SH-SY5Y (cell line): ENCODE data around the gene C2CD3.

Experiments used
- GATA2 ChIP-seq: IDR thresholded peaks from 2 replicates; pipeline ENCODE4 v1.6.1; 2011; ENCODE audit warnings: mild to moderate bottlenecking, low read depth, low read length
- GATA3 ChIP-seq: IDR thresholded peaks from 2 replicates; pipeline ENCODE4 v1.6.1; 2011; ENCODE audit warnings: low read depth, mild to moderate bottlenecking, low read length, moderate library complexity

The C2CD3 gene

DNA sequence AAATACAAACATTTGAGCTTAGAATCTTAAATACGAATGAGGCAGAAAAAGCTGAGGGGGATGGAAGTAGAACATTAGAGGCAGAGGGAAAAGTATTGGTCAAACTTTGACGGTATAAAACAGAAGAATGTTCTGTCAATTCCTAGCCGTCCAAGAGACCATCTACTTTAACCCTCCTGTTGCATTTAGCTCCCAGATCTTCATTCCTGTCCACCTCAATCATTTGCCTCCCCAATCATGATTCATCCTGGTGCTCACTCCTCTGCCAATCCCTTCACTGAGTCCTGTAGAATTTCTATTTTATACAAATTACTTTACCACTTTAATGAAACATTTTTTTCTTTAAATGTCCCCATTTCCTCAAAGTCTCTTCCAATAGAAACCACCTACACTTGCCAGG, 28.2 kb downstream of the C2CD3 start:
- TF ChIP-seq GATA2: no peak
- TF ChIP-seq GATA3: no peak

DNA sequence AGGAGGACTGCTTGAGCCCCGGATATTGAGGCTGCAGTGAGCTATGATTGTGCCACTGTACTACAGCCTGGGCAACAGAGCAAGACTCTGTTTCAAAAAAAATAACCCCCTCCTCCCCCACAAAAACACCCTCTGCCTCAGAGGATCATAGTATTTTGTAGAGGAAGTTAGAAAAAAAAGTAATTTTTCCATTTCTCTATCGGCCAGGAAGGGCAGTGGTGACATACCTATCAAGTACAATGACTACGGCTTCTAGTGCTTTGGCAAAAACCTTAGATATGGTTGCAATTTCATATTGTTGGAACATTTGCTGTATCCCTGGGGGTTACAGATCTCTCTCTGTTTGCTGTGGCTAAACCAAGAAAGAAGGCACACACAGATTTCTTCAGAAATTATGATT, 28.9 kb downstream of the C2CD3 start:
- TF ChIP-seq GATA3 (no peak), GATA2 (no peak)

DNA sequence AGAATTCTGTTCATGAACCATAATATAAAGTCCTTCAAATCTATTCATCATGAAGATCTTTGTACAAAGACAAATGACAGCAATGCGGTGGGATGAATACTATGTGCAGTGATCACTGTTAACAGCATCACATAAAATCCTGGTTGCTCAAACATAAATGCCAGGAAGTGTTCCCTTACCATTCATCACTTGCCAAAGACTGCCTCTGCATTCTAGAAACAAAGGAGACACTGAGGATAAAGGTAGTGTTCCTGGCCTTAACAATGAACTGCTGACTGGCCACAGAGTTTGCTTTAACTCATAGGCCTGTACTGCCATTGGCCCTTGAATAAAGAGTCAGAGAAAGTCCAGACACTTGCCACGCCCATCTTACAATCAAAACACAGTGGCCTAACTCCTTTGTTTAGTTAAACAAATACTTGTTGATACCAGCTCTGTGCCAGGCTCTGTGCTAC, 29.5 kb downstream of the C2CD3 start:
- TF ChIP-seq GATA3 (no peak), GATA2 (no peak)

DNA sequence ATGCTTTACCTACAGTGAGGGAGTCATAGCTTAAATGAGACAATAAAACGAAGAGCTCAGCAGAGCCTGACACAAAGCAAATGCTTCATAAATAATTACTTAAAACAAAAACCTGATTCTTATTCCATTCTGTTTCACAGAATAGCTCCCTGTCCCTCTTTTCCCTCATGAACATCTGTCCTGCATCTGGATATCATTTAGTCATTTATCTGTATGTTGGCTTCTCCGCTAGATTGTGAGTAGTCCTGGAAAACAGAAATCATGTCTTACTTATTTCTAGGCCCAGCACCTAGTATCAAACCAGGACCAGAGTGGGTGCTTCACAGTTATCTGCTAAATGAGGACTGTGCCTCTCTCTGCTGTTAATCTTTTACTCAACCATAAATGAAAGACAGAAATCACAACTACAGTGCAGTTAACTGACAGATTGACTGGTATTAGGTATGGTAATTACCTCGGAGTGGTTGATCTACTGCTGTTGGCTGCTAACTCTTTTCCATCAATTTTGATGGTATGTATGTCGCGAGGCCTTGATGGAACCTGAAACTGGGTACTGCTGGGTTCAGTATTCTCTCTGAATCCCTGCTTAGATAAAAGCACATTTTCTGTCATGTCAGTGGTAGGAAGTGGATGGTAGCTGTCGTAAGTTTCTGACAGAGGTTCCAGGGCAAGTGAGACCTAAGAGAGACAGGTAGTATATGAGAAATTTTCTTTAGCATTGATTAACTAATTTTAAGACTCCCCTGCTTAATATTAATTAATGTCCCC, 31.5 kb downstream of the C2CD3 start:
- TF ChIP-seq GATA3: no peak
- no peak for TF ChIP-seq GATA2

DNA sequence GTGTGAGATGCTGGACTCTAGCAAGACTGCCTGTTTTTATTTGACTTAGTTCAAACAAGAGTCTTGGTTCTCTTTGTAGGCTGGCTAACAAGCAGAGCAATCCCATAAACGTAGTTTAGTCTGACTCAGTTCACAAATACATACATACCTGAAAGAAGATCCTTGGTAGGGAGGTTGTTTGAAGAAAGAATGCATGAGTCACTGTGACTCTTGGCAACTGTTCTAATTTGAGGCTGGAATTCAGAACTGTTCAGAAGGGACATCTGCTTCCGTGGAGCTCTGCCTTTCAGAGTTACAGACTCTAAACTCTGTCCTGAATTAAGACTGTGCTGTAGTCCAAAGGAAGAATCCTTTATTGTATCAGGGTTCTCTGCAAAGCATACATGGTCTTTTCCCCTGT, 32.2 kb downstream of the C2CD3 start:
- TF ChIP-seq GATA3 (no peak), GATA2 (no peak)

DNA sequence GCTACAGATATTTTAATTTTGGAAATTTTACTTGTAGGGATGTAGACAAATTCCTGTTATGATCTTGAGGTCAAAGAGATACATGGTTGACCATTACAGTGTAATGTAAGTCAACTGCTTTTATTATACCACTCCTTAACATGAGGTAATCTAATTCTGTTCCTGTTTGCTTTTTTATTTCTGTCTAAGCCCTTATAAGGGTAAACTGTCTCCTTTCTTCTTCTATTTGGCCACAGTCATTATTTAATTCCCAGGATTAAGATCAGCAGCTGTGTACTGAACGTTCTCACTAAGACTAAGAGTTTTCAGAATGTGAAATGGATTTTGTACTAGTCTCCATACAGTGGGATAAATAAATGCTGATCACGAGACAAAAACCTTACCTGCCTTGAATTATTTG, 32.8 kb downstream of the C2CD3 start:
- TF ChIP-seq GATA2 (no peak), GATA3 (no peak)

DNA sequence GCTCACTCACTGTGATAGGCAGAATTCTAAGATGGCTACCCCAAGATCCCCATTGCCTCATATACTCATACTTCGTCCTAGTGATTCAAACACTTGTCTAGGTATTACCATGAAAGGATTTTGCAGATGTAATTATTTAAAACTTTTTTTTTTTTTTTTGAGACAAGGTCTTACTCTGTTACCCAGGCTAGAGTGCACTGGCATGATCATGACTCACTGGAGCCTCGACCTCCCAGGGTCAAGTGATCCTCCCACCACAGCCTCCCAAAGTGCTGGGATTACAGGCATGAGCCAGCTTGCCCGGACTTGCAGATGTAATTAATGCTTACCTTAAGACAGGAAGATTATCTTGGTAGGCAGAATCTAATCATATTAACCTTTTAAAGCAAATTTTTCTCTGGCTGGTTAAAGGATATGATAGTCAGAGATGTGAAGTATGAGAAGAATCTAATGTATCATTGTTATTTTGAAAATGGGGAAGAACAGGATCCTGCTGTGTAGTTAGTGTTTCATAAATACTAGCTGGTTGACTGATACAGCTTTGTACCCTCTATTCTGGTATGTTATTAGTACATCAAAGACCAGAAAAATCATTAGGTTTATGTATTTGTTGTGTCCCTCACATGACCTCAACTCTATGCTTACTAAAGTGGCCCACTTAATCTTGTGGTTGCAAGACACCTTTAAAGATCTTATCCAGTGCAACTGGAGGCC, 35.5 kb downstream of the C2CD3 start:
- no peak for TF ChIP-seq GATA3
- no peak for TF ChIP-seq GATA2

DNA sequence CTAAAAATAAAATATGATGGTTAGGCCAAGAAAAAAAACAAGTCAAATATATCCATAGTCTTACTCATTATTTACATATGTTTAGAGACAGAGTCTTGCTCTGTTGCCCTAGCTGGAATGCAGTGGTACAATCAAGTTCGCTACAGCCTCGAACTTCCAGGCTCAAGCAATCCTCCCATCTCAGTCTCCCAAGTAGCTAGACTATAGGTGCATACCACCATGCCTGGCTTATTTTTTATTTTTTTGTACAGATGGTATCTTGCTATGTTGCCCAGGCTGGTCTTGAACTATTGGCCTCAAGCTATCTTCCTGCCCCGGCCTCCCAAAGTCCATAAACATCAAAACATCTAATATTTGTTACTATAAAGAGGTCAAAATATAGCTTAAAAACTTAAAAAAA, 36.1 kb downstream of the C2CD3 start:
- TF ChIP-seq GATA3: no peak
- TF ChIP-seq GATA2: no peak

DNA sequence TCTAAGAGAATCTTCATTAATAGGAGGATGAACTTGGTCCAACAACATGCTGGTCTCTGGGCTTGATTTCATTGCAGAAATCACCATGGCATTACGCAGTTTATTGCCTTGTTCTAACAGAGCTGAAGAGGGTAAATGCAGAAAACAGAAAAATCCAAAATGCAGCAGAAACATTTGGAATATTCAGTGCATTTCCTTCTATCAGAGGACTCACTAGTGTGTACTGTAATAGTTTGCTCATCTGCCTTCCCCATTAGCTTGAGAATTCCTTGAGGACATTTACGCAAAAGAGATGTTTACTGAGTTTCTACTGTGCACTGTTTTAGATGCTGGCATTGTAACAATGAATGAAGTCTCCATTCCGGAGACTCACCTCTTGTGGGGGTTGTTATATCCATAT, 37.4 kb downstream of the C2CD3 start:
- TF ChIP-seq GATA3 (no peak), GATA2 (no peak)

DNA sequence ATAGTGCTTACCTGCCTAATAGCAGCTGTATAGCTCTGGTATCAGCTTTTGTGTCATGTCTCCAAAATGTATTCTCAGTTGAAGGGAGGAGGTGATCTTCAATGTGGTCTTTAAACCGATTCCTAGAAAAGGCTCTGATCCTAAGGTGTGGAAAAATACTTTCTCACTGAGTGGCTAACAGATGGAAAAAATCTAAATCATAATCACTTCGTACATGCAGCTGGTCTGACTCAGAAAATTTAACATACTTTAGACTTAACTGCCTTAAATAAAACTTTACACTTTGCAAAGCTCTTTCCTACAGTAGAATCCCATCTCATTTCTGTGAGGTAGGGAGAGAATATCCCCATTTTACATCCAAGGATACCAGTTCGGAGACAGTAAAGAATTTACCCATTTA, 38.0 kb downstream of the C2CD3 start:
- TF ChIP-seq GATA2 (no peak), GATA3 (no peak)

DNA sequence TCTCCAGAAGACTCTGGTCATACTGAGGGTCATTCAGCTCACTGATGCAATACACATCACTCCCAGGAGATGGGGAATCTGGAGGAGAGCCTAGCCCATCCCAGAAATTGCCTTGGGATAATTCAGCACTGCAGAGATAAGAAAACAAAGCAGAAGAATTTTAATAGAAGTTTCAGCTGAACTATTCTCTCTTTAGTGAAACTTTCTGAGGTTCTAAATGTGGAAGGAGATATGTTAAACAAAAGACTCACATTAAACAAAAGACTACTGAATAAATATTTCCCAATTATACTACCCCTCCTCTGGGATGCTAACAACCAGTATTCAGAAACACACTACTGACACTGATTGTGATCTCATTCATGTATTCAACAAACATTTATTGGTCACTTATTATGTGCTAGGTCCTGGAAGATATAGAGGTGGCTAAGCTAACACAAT, 47.8 kb downstream of the C2CD3 start:
- TF ChIP-seq GATA2 (no peak), GATA3 (no peak)

DNA sequence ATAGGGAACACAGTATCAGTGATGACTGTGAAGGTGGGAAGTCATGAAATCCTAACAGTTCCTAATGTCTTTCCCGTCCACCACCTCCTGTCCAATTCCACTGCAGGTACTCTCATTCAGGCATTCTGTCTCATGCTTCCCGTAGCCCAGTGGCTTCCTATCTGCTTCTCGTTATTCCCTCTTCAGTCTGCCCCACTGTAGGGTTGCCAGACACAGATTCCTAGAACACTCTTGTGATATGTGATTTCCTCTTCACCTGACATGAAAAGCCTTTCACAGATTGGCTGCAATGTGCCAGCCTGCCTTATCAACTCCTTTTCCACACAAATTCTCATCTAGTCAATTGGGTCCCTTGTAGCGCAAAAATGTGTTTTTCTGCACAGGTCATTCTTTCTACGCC, 49.0 kb downstream of the C2CD3 start:
- TF ChIP-seq GATA2: no peak
- no peak for TF ChIP-seq GATA3

DNA sequence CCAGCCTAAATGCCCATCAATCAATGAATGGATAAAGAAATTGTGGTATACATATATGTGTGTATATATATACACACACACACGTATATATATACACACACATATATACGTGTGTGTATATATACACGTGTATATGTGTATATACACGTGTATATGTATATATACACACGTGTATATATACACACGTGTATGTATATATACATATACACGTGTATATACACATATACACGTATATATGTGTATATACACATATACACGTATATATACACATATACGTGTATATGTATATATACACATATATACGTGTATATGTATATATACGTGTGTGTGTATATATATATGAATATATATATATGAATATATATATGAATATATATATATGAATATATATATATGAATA, 54.1 kb downstream of the C2CD3 start:
- TF ChIP-seq GATA2 (no peak), GATA3 (no peak)

DNA sequence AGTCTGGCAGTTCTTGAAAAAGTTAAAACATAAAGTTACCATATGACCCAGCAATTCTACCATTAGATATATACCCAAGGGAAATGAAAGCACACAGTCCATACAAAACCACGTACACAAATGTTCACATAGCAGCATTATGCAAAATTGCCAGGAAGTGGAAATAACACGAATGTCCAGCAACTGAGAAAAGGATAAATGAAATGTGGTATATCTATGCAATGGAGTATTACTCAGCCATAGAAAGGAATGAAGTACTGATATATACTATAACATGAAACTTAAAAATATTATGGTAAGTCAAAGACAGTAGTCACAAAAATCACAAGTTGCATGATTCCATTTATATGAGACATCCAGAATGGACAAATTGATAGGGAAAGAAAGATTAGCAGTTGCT, 57.9 kb downstream of the C2CD3 start:
- no peak for TF ChIP-seq GATA2
- no peak for TF ChIP-seq GATA3

DNA sequence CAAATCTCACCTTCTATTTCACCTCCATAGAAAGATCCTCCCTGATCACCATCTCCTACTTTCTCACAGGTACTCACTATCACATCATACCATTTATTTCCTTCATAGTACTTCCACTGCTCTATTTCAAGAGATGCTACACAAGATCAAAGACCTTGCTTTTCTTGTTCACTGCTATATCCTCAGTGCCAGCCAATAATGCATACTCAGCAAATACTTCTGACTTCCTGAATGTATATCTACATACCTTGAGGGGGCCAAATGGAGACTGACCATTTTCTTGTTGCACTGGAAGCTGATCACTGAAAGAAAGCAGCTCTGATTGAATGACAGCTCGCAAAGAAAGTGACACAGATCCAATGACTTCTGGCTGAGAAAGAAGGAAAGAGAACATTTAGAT, 64.7 kb downstream of the C2CD3 start:
- no peak for TF ChIP-seq GATA3
- no peak for TF ChIP-seq GATA2

DNA sequence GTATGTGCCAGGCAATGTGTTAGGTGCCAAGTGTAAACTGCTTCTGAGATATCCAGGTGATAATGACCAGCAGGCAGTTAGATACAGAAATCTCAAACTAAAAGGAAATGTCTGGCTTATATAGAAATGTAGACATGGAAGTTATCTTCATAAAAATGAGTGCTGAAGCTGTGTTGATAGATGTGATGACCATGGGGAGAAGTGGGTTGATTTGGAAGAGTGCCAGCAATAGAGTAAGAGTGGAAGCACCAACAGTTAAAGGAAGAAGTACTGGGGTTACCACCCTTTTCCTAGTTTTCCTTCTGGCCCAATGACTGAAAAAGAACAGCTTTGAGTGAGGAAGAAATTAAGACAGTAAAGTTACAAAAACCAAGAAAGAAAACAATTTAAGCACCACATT, 68.5 kb downstream of the C2CD3 start:
- TF ChIP-seq GATA3 (no peak), GATA2 (no peak)

DNA sequence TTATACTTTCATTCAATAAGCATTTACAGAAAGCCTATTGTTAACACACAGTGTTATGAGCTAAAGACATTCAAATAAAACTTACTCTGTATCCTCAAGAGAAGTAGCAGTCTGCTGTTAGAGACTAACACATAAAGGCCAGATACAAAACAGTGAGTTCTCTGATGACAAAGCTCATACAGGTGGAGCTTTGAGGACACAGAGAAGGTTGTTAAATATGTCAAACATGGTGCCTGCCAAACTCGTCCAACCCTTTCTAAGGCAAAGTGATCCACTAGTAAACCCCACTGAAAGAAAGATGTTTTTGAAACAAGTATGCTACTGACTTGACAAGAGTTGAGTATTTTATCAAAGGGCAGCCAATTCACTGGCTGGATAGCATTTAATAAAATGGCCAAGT, 70.1 kb downstream of the C2CD3 start:
- TF ChIP-seq GATA2: no peak
- TF ChIP-seq GATA3: no peak

DNA sequence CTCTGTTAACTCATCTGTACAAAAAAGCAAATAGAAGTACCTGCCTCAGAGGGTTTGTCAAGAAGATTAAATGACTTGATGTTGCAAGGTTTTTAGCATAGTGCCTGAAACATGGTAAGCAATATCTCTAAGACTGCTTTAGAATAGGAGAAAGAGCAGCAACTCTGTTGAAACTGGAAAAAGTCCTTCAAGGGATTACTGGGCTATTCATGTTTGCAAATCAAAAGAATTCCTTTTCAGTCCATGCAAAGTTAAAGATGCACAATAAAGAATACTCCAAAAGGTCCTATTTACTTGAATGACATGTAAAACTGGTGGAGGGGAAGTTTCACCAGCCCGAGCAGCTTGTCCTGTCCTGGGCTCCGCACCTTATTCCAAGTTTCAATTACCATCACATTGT, 70.6 kb downstream of the C2CD3 start:
- TF ChIP-seq GATA2 (no peak), GATA3 (no peak)
